ENCODE data around the gene CSTA. TPM values are rescaled to one million over a fixed set of nuclear protein-coding genes. Genes with fewer than 3 reads are reported as not detected.

The CSTA gene
- total RNA-seq, 4 donors from 2014 or later = 0.69 to 95.6 (median 5.3) TPM

GRCh38 chr3:122383771-122384697 is 59.0 kb downstream of the CSTA start, which contains the start of gene FAM162A:
Gene FAM162A, plus strand, starts transcription at chr3:122384182. Its CDS starts 84 bp downstream, at chr3:122384266.
- Histone ChIP-seq H3K27me3 (no peaks in the 10 kb centered on the region), H3K36me3 (peaks cover 0 to 5% of the 10 kb centered on the region in 2 donors), H3K27ac (peak within 1 kb of the TSS; percentile 87 to 94 (median 92)), H3K4me3 (peak within 1 kb of the TSS; percentile 79 to 98), H3K4me1 (peaks cover 3 to 47% (median 10%) of the 10 kb centered on the region in 3 donors), H3K9me3 (no peaks in the 10 kb centered on the region)
- peak; percentile 87 to 89 for TF ChIP-seq POLR2A (IDR thresholded peaks at IDR 0.05)
- TF ChIP-seq EP300 (IDR thresholded peaks at IDR 0.05) = no peak
- peak; percentile 91 for TF ChIP-seq POLR2AphosphoS5 (IDR thresholded peaks at IDR 0.05)
- TF ChIP-seq CTCF (IDR thresholded peaks at IDR 0.05) = peak in 3 of 4 experiments; percentile 58 to 78 (median 59)
- peak; percentile 97 for ATAC-seq
- 0 to 1% methylated on average over 7 to 10 of the region's 52 CpGs for WGBS, 2 donors (ENCODE audit: low coverage in 1 of 2)

GRCh38 chr3:122387709-122388108 is 62.7 kb downstream of the CSTA start:
- Histone ChIP-seq H3K4me3 (no peak overlapping the region), H3K27ac (no peak overlapping the region), H3K4me1 (peaks cover under 1 to 57% (median 4%) of the 10 kb centered on the region in 3 donors), H3K36me3 (no peaks in the 10 kb centered on the region), H3K27me3 (no peaks in the 10 kb centered on the region), H3K9me3 (no peaks in the 10 kb centered on the region)
- no peak for ATAC-seq
- no peak for TF ChIP-seq CTCF (IDR thresholded peaks at IDR 0.05)
- no peak for TF ChIP-seq POLR2AphosphoS5 (IDR thresholded peaks at IDR 0.05)
- no peak for TF ChIP-seq POLR2A (IDR thresholded peaks at IDR 0.05)
- no peak for TF ChIP-seq EP300 (IDR thresholded peaks at IDR 0.05)
- WGBS, 2 donors (ENCODE audit: low coverage in 1 of 2) = 67 to 78% methylated on average over 1 to 3 of the region's 3 CpGs

- Histone ChIP-seq H3K4me3 (no peak overlapping the region), H3K36me3 (peaks cover 0 to 9% of the 10 kb centered on the region in 2 donors), H3K27ac (no peak overlapping the region), H3K4me1 (peaks cover 4 to 67% (median 5%) of the 10 kb centered on the region in 3 donors), H3K9me3 (no peaks in the 10 kb centered on the region), H3K27me3 (no peaks in the 10 kb centered on the region)
- ATAC-seq = no peak
- TF ChIP-seq CTCF (IDR thresholded peaks at IDR 0.05) (no peak), POLR2A (IDR thresholded peaks at IDR 0.05) (no peak), POLR2AphosphoS5 (IDR thresholded peaks at IDR 0.05) (no peak), EP300 (IDR thresholded peaks at IDR 0.05) (no peak)
Observed at GRCh38 chr3:122389197-122389596, 64.1 kb downstream of the CSTA start.

- Histone ChIP-seq H3K27me3 (no peaks in the 10 kb centered on the region), H3K4me1 (peaks cover 4 to 61% (median 5%) of the 10 kb centered on the region in 3 donors), H3K9me3 (no peaks in the 10 kb centered on the region), H3K4me3 (no peak overlapping the region), H3K36me3 (peaks cover 0 to 12% of the 10 kb centered on the region in 2 donors), H3K27ac (peak overlapping the region in 2 of 4 donors; percentile 31 to 53)
- TF ChIP-seq CTCF (IDR thresholded peaks at IDR 0.05) = no peak
- TF ChIP-seq POLR2AphosphoS5 (IDR thresholded peaks at IDR 0.05) = no peak
- TF ChIP-seq EP300 (IDR thresholded peaks at IDR 0.05) = no peak
- TF ChIP-seq POLR2A (IDR thresholded peaks at IDR 0.05) = no peak
- 89 to 100% methylated on average over 3 of the region's 4 CpGs for WGBS, 2 donors (ENCODE audit: low coverage in 1 of 2)
- ATAC-seq = no peak
Observed at GRCh38 chr3:122389892-122390291, 64.8 kb downstream of the CSTA start.

Measured in gastroesophageal sphincter (tissue), 4 donors.